H1 (cell line): ENCODE results near the gene TMA7B. TPM values are rescaled to one million over a fixed set of nuclear protein-coding genes. Genes with fewer than 3 reads are reported as not detected.

Source experiments
- CTCF ChIA-PET: fragments of 300-600 bp; sonication (Branson Sonifier 250); formaldehyde crosslinking; loops from one replicate; lab custom pipeline; 2021; ENCODE audit not compliant: partially characterized antibody; lab: Charles Lee
- POLR2A ChIA-PET: fragments of 300-600 bp; sonication (Branson Sonifier 250); formaldehyde crosslinking; loops from one replicate; lab custom pipeline; 2021; ENCODE audit warnings: inconsistent platforms; ENCODE audit not compliant: partially characterized antibody; lab: Charles Lee
- DNase-seq, 2 experiments: peaks; one replicate each; pipeline versions ENCODE4 v3.0.0 to v3.0.0-alpha.2; 2010 to 2022; ENCODE audit warnings: low spot score in 2 of 2, low read depth in 1 of 2, mixed read lengths in 1 of 2
- FAIRE-seq: peaks from 2 replicates; lab custom pipeline; 2011; peaks lifted over from hg19 to GRCh38; lab: Jason Lieb, UNC
- H2AFZ ChIP-seq: 2 replicates; pipeline ENCODE4 v1.8.1; 2012; ENCODE audit warnings: low read length, inconsistent platforms
- H2AK5ac ChIP-seq: 2 replicates; pipeline ENCODE4 v1.6.1; 2013; ENCODE audit warnings: low read depth, low read length
- H2BK120ac ChIP-seq: replicated peaks from 2 replicates; pipeline ENCODE3; 2013; ENCODE audit warnings: low read depth, low read length, inconsistent platforms
- H2BK12ac ChIP-seq: 2 replicates; pipeline ENCODE4 v1.6.1; 2013; ENCODE audit warnings: low read depth, low read length
- H2BK15ac ChIP-seq: 2 replicates; pipeline ENCODE4 v1.6.1; 2013; ENCODE audit warnings: low read length
- H2BK20ac ChIP-seq: 2 replicates; pipeline ENCODE4 v1.6.1; 2013; ENCODE audit warnings: low read length
- H2BK5ac ChIP-seq: 2 replicates; pipeline ENCODE4 v1.6.1; 2013; ENCODE audit warnings: low read depth, low read length
- H3K14ac ChIP-seq: 2 replicates; pipeline ENCODE4 v1.6.1; 2013; ENCODE audit warnings: inconsistent platforms; ENCODE audit not compliant: insufficient read length
- H3K18ac ChIP-seq: 2 replicates; pipeline ENCODE4 v1.6.1; 2013; ENCODE audit warnings: low read length; ENCODE audit errors: extremely low read depth
- H3K23ac ChIP-seq: 2 replicates; pipeline ENCODE4 v1.6.1; 2013; ENCODE audit warnings: inconsistent platforms; ENCODE audit not compliant: insufficient read length
- H3K23me2 ChIP-seq: 2 replicates; pipeline ENCODE4 v1.6.1; 2013; ENCODE audit warnings: low read depth, low read length
- H3K27ac ChIP-seq: 2 replicates; pipeline ENCODE4 v1.6.1; 2011; ENCODE audit warnings: low read depth, low read length, inconsistent platforms
- H3K27me3 ChIP-seq, 4 experiments: replicated peaks in 1 of 4; 1 replicate in 1 of 4; 2 replicates in 3 of 4; pipeline versions ENCODE4 v1.6.1 to v1.8.1; 2011 to 2013; ENCODE audit warnings: low read length in 3 of 4, mild to moderate bottlenecking in 3 of 4, inconsistent platforms in 2 of 4, mixed read lengths in 2 of 4, moderate library complexity in 1 of 4; ENCODE audit not compliant: control insufficient read depth in 3 of 4, insufficient read depth in 3 of 4; ENCODE audit errors: extremely low read depth in 1 of 4
- H3K36me3 ChIP-seq, 4 experiments: 2 replicates each; pipeline versions ENCODE4 v1.6.1 to v1.8.1; 2011 to 2013; ENCODE audit warnings: mild to moderate bottlenecking in 4 of 4, low read length in 3 of 4, moderate library complexity in 2 of 4, control low read depth in 1 of 4, inconsistent platforms in 1 of 4; ENCODE audit not compliant: insufficient read depth in 4 of 4, control insufficient read depth in 2 of 4
- H3K4ac ChIP-seq: replicated peaks from 2 replicates; pipeline ENCODE3; 2013; ENCODE audit warnings: low read length, low read depth, mixed read lengths, inconsistent platforms; ENCODE audit not compliant: insufficient read length
- H3K4me1 ChIP-seq, 4 experiments: replicated peaks in 1 of 4; 1 replicate in 1 of 4; 2 replicates in 3 of 4; pipeline versions ENCODE4 v1.6.1 to v1.8.1; 2011 to 2013; ENCODE audit warnings: low read length in 3 of 4, inconsistent platforms in 2 of 4, mixed read lengths in 1 of 4; ENCODE audit not compliant: insufficient read depth in 4 of 4, control insufficient read depth in 3 of 4
- H3K4me2 ChIP-seq, 2 experiments: 2 replicates each; pipeline versions ENCODE4 v1.6.1 to v1.8.1; 2011 to 2013; ENCODE audit warnings: low read depth in 2 of 2, low read length in 2 of 2, control low read depth in 1 of 2, inconsistent platforms in 1 of 2, mild to moderate bottlenecking in 1 of 2; ENCODE audit not compliant: insufficient read depth in 1 of 2
- H3K4me3 ChIP-seq, 4 experiments: fragments of 200-600, 300-600 bp in 1 of 4; sonication (generic), shearing (Covaris generic), sonication (Bioruptor Twin) in 1 of 4; 2 replicates each; pipeline versions ENCODE4 v1.5.1 to v1.8.1; 2011 to 2016; ENCODE audit warnings: low read length in 4 of 4, low read depth in 3 of 4, control low read depth in 2 of 4, inconsistent platforms in 2 of 4, mild to moderate bottlenecking in 2 of 4, mixed read lengths in 1 of 4, moderate library complexity in 1 of 4; ENCODE audit not compliant: insufficient read depth in 2 of 4; ENCODE audit errors: extremely low read depth in 1 of 4
- H3K56ac ChIP-seq: replicated peaks from 2 replicates; pipeline ENCODE3; 2013; ENCODE audit warnings: low read depth, mild to moderate bottlenecking, mixed read lengths, low read length, inconsistent platforms; ENCODE audit not compliant: insufficient read length
- H3K79me1 ChIP-seq: 2 replicates; pipeline ENCODE4 v1.6.1; 2013; ENCODE audit warnings: low read depth, low read length, control low read depth
- H3K79me2 ChIP-seq, 2 experiments: 2 replicates each; pipeline versions ENCODE4 v1.6.1 to v1.8.1; 2012 to 2013; ENCODE audit warnings: low read length in 2 of 2, mild to moderate bottlenecking in 2 of 2, inconsistent platforms in 1 of 2; ENCODE audit not compliant: insufficient read depth in 2 of 2, control insufficient read depth in 1 of 2
- H3K9ac ChIP-seq, 4 experiments: replicated peaks in 1 of 4; 1 replicate in 1 of 4; 2 replicates in 3 of 4; pipeline versions ENCODE4 v1.6.1 to v1.8.1; 2011 to 2013; ENCODE audit warnings: low read depth in 3 of 4, low read length in 3 of 4, control low read depth in 2 of 4, mild to moderate bottlenecking in 2 of 4, moderate library complexity in 2 of 4, inconsistent platforms in 1 of 4; ENCODE audit errors: extremely low read depth in 1 of 4
- H3K9me3 ChIP-seq, 2 experiments: 2 replicates each; pipeline versions ENCODE4 v1.6.1 to v1.8.1; 2012 to 2013; ENCODE audit warnings: mild to moderate bottlenecking in 2 of 2, moderate library complexity in 2 of 2, control low read depth in 1 of 2, inconsistent platforms in 1 of 2, low read depth in 1 of 2, low read length in 1 of 2, mixed read lengths in 1 of 2; ENCODE audit not compliant: insufficient read depth in 2 of 2
- H4K20me1 ChIP-seq, 2 experiments: replicated peaks in 1 of 2; 2 replicates each; pipeline versions ENCODE3 to v1.8.1; 2011 to 2013; ENCODE audit warnings: inconsistent platforms in 2 of 2, low read length in 2 of 2, mild to moderate bottlenecking in 1 of 2; ENCODE audit not compliant: insufficient read depth in 2 of 2, control insufficient read depth in 1 of 2
- H4K5ac ChIP-seq: 2 replicates; pipeline ENCODE4 v1.6.1; 2013; ENCODE audit warnings: low read length, low read depth, mixed read lengths, inconsistent platforms; ENCODE audit not compliant: insufficient read length
- H4K8ac ChIP-seq: 2 replicates; pipeline ENCODE4 v1.8.0; 2013; ENCODE audit warnings: mild to moderate bottlenecking, moderate library complexity, low read length, inconsistent platforms; ENCODE audit not compliant: insufficient read depth; ENCODE audit errors: extremely low read depth
- H4K91ac ChIP-seq: replicated peaks from 2 replicates; pipeline ENCODE3; 2013; ENCODE audit warnings: low read length, mixed read lengths, inconsistent platforms; ENCODE audit not compliant: insufficient read length
- HDAC6 ChIP-seq: IDR thresholded peaks from one replicate; pipeline ENCODE4 v1.7.1; 2012; ENCODE audit warnings: low read depth, mild to moderate bottlenecking, inconsistent platforms, low read length, moderate library complexity
- WGBS, 2 experiments: shearing (Covaris generic) in 1 of 2; methylation state at CpG; one replicate each; pipeline versions ENCODE4 v1.1.6 to v1.1.7; 2013 to 2015; ENCODE audit warnings: low lambda C conversion rate in 2 of 2, mixed read lengths in 2 of 2, inconsistent platforms in 1 of 2, low coverage in 1 of 2, missing lambda C conversion rate in 1 of 2; ENCODE audit not compliant: insufficient replicate concordance in 2 of 2, insufficient coverage in 1 of 2, insufficient read length in 1 of 2; ENCODE audit errors: extremely low coverage in 1 of 2, missing lambda C conversion rate in 1 of 2; 5-methylcytosine and 5-hydroxymethylcytosine counted together
- polyA plus RNA-seq, 7 experiments: library from polyadenylated mRNA; depleted of rRNA in 3 of 7; stranded (reverse) in 5 of 7; unstranded in 2 of 7; fragments of >200 nt in 5 of 7; fragments of 200-250 nt in 2 of 7; gene quantifications; 1 replicate in 5 of 7; 2 replicates in 1 of 7; 4 replicates in 1 of 7; pipeline versions ENCODE4 v1.2.1 to v1.2.3, GENCODE V29; 2011 to 2013; ENCODE audit warnings: missing spikeins in 2 of 7, mixed read lengths in 2 of 7
- total RNA-seq: library from RNA; stranded (reverse); fragmentation: NEBNext Ultra II Directional; extraction: Animal tissue kit (Norgen Biotek cat#: 25700); gene quantifications from 2 replicates; pipeline ENCODE4 v1.2.1, GENCODE V29; 2021

The TMA7B gene
- total and polyA plus RNA-seq, 2 of the 8 experiments (the other 6 are each of a cell fraction or from before 2014, with no cell fraction given): not detected

DNA sequence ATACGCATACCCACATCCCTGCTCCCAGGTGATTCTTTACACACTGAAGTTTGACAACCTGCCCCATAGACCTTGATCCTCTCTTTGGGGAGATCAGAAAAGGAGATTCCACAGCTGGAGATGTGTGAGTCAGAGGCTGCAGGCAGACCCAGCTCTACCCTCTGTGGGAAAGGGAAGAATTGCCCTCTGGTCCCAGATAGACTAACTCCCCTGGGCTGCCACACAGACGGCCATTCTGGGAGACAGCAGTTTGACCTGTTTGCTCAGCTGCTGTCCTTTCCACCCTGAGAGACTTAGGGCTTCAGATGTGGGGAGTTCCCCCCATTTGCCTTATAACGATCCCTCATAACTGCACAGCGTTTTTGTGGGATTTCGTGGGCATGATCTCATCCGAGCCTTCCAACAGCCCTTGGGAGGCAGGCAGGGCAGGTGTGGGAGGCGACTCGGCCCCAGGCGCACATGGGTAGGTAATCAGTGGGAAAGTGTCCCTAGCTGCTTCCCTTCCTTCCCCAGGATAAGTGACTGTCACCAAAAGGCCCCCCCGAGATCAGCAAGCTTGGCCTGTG, 48.6 kb downstream of the TMA7B start:
- CTCF ChIA-PET: interaction anchor here (0.6 to 16.1 kb wide), 16 partner anchors 8 to 512 kb away, joined by 3 to 159 read pairs (median 4); no protein-coding TSS in a partner anchor
- Histone ChIP-seq H3K27ac (no peak overlapping the region), H3K9me3 (no peaks in the 10 kb centered on the region)

More for the DNA sequence above, 48.6 kb downstream of the TMA7B start:
- Histone ChIP-seq H3K23ac (no peak overlapping the region), H2AK5ac (peak overlapping the region; percentile 11; the same call in 1 of the 2 replicates), H3K9ac (0 out of 7 replicates have a peak overlapping the region, but pooled peaks of 1 of the 4 experiments have one; percentile 6), H2BK120ac (no peak overlapping the region), H4K5ac (no peak overlapping the region), H4K8ac (no peak overlapping the region), H3K4me3 (peak overlapping the region in 2 of 4 experiments; percentile 12 to 17; a peak in 3 of 8 replicates), H3K56ac (no peak overlapping the region), H3K23me2 (no peaks in the 10 kb centered on the region; the same call in 1 of the 2 replicates), H2AFZ (no peak overlapping the region), H3K36me3 (no peaks in the 10 kb centered on the region), H2BK15ac (peak overlapping the region; percentile 9; the same call in 1 of the 2 replicates), H3K4ac (peak overlapping the region; percentile 10), H3K79me1 (no peaks in the 10 kb centered on the region), H4K20me1 (peaks cover 2 to 16% of the 10 kb centered on the region in 2 experiments), H4K91ac (peak overlapping the region; percentile 8), H3K4me2 (peak overlapping the region; percentile 32 to 62), H3K27me3 (no peaks in the 10 kb centered on the region), H3K14ac (no peak overlapping the region), H2BK12ac (peak overlapping the region; percentile 90), H3K79me2 (peaks cover 0 to 11% of the 10 kb centered on the region in 2 experiments; a peak in 2 of 4 replicates), H3K4me1 (peaks cover 14 to 25% (median 18%) of the 10 kb centered on the region in 4 experiments), H2BK20ac (no peak overlapping the region; the same call in 1 of the 2 replicates), H3K18ac (peak overlapping the region; percentile 81), H2BK5ac (0 out of 2 replicates have a peak overlapping the region, but pooled peaks have one; percentile 52)
- 72% methylated on average over 9 of the region's 10 CpGs; no CpG with 5 or more reads in 1 of the 2 experiments for WGBS, 2 experiments
- POLR2A ChIA-PET: interaction anchor here (0.7 to 4.1 kb wide), 7 partner anchors 10 to 489 kb away, joined by 3 to 44 read pairs (median 4); partner anchors contain the start of gene ATF4
- TF ChIP-seq HDAC6: no peak
- FAIRE-seq: no peak
- DNase-seq: no peak
